HL-60 (cell line): ENCODE results near the gene CHST3.

Source experiments
- POLR2AphosphoS5 ChIP-seq: IDR thresholded peaks from 2 replicates; pipeline ENCODE4 v1.6.1; 2012; ENCODE audit warnings: low read depth
- SPI1 ChIP-seq: IDR thresholded peaks from 2 replicates; pipeline ENCODE4 v1.6.1; 2012; ENCODE audit warnings: low read depth, mild to moderate bottlenecking, borderline replicate concordance
- TF ChIP-seq, protein P1 (sequence below): IDR thresholded peaks from one replicate; pipeline ENCODE4 v1.5.1; 2011; ENCODE audit warnings: low read length, control low read depth, inconsistent platforms; ENCODE audit not compliant: insufficient read depth

DNA sequence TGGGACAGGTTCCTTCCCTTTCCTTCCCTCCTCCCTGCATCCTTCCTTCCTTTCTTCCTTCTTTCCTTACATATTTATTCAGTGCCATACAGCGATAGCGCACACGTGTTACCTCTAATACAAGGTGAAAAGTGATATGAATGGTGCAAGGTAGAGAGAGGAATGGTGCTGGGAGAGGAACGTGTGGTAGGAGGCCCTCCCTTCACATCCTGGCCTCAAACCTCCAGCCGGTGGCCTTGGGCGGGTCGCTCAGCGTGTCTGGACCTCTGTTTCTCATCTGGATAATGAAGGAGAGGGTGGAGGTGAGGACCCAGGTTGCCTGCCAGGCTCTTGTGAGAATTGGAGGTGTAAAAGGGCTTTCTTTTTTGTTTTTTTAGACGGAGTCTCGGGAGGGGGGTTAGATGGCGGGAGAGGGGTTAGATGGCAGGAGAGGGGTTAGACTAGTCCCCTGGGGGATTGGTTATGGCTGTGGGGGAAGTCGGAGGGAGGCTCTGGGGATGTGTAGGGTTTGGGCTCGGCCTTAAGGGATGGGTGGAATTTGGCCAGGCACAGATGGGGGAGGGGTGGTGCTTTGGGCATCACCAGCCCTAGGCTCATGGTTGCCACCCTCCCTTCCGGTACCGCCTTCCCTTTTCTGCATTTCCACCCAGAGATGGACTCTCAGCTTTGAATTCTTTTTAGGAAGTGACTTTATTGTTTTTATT, 14.9 kb downstream of the CHST3 start:
- TF ChIP-seq, protein P1, sequence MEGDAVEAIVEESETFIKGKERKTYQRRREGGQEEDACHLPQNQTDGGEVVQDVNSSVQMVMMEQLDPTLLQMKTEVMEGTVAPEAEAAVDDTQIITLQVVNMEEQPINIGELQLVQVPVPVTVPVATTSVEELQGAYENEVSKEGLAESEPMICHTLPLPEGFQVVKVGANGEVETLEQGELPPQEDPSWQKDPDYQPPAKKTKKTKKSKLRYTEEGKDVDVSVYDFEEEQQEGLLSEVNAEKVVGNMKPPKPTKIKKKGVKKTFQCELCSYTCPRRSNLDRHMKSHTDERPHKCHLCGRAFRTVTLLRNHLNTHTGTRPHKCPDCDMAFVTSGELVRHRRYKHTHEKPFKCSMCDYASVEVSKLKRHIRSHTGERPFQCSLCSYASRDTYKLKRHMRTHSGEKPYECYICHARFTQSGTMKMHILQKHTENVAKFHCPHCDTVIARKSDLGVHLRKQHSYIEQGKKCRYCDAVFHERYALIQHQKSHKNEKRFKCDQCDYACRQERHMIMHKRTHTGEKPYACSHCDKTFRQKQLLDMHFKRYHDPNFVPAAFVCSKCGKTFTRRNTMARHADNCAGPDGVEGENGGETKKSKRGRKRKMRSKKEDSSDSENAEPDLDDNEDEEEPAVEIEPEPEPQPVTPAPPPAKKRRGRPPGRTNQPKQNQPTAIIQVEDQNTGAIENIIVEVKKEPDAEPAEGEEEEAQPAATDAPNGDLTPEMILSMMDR, result no peak
- TF ChIP-seq SPI1, result no peak
- TF ChIP-seq POLR2AphosphoS5, result no peak
